Liver (tissue), 9 donors: Measurements from ENCODE around the gene RPTN. TPM values are rescaled to one million over a fixed set of nuclear protein-coding genes. Genes with fewer than 3 reads are reported as not detected.

Experiments
- DNase-seq: peaks from one replicate; pipeline ENCODE4 v3.0.0-alpha.2; 2017; ENCODE audit warnings: low spot score
- H3K27ac ChIP-seq, 2 donors: one replicate each; pipeline ENCODE4 v1.7.0; 2013; ENCODE audit warnings: inconsistent platforms in 2 of 2, low read length in 2 of 2, control low read depth in 1 of 2, low read depth in 1 of 2, mild to moderate bottlenecking in 1 of 2
- H3K27me3 ChIP-seq, 4 donors: one replicate each; pipeline versions ENCODE4 v1.6.1 to v1.7.0; 2013; ENCODE audit warnings: low read length in 3 of 4, inconsistent platforms in 1 of 4, mild to moderate bottlenecking in 1 of 4, moderate library complexity in 1 of 4; ENCODE audit not compliant: control insufficient read depth in 4 of 4, insufficient read depth in 4 of 4
- H3K36me3 ChIP-seq, 4 donors: one replicate each; pipeline versions ENCODE4 v1.6.1 to v1.7.0; 2013; ENCODE audit warnings: low read length in 3 of 4, mild to moderate bottlenecking in 3 of 4, low read depth in 1 of 4, moderate library complexity in 1 of 4; ENCODE audit not compliant: control insufficient read depth in 4 of 4, insufficient read depth in 3 of 4
- H3K4me1 ChIP-seq, 4 donors: one replicate each; pipeline versions ENCODE4 v1.6.1 to v1.7.0; 2013; ENCODE audit warnings: low read length in 3 of 4, mild to moderate bottlenecking in 3 of 4, moderate library complexity in 1 of 4; ENCODE audit not compliant: control insufficient read depth in 4 of 4, insufficient read depth in 4 of 4
- H3K4me3 ChIP-seq, 3 donors: one replicate each; pipeline versions ENCODE4 v1.6.1 to v1.7.0; 2013; ENCODE audit warnings: low read length in 3 of 3, control low read depth in 1 of 3, low read depth in 1 of 3, mild to moderate bottlenecking in 1 of 3
- H3K9ac ChIP-seq, 2 donors: one replicate each; pipeline ENCODE4 v1.7.0; 2013; ENCODE audit warnings: low read length in 2 of 2, mild to moderate bottlenecking in 2 of 2, moderate library complexity in 2 of 2, control low read depth in 1 of 2, low read depth in 1 of 2
- H3K9me3 ChIP-seq, 4 donors: one replicate each; pipeline versions ENCODE4 v1.6.1 to v1.7.0; 2013; ENCODE audit warnings: low read length in 3 of 4; ENCODE audit not compliant: control insufficient read depth in 4 of 4
- EGR1 ChIP-seq, 2 donors: IDR thresholded peaks; 2 replicates each; pipeline ENCODE4 v1.6.1; 2016 to 2018; ENCODE audit warnings: antibody characterized with exemption in 2 of 2, low read depth in 2 of 2
- FOXA1 ChIP-seq: IDR thresholded peaks from 2 replicates; pipeline ENCODE4 v1.6.1; 2016; ENCODE audit warnings: antibody characterized with exemption
- FOXA2 ChIP-seq: IDR thresholded peaks from 2 replicates; pipeline ENCODE4 v1.6.1; 2016; ENCODE audit warnings: antibody characterized with exemption
- GABPA ChIP-seq, 2 donors: IDR thresholded peaks in 1 of 2; conservative IDR thresholded peaks in 1 of 2; 2 replicates each; pipeline ENCODE4 v1.6.1; 2016; ENCODE audit warnings: antibody characterized with exemption in 2 of 2, mild to moderate bottlenecking in 1 of 2, moderate library complexity in 1 of 2
- HNF4A ChIP-seq, 2 donors: conservative IDR thresholded peaks; 2 replicates each; pipeline ENCODE4 v1.6.1; 2016; ENCODE audit warnings: antibody characterized with exemption in 2 of 2, mild to moderate bottlenecking in 2 of 2
- HNF4G ChIP-seq: IDR thresholded peaks from 2 replicates; pipeline ENCODE4 v1.6.1; 2016; ENCODE audit warnings: antibody characterized with exemption
- JUND ChIP-seq, 2 donors: IDR thresholded peaks; 2 replicates each; pipeline ENCODE4 v1.6.1; 2016; ENCODE audit warnings: antibody characterized with exemption in 2 of 2
- NR2F2 ChIP-seq: IDR thresholded peaks from 2 replicates; pipeline ENCODE4 v1.6.1; 2016; ENCODE audit warnings: antibody characterized with exemption
- RAD21 ChIP-seq, 2 donors: IDR thresholded peaks; 2 replicates each; pipeline ENCODE4 v1.6.1; 2016; ENCODE audit warnings: antibody characterized with exemption in 2 of 2, mild to moderate bottlenecking in 2 of 2
- RXRA ChIP-seq, 2 donors: IDR thresholded peaks; 2 replicates each; pipeline ENCODE4 v1.6.1; 2017 to 2018; ENCODE audit warnings: antibody characterized with exemption in 2 of 2, mild to moderate bottlenecking in 1 of 2
- SP1 ChIP-seq: IDR thresholded peaks from 2 replicates; pipeline ENCODE4 v1.6.1; 2018; ENCODE audit warnings: antibody characterized with exemption, mild to moderate bottlenecking
- TAF1 ChIP-seq: conservative IDR thresholded peaks from 2 replicates; pipeline ENCODE4 v1.6.1; 2016; ENCODE audit warnings: antibody characterized with exemption, mild to moderate bottlenecking
- YY1 ChIP-seq: IDR thresholded peaks from 2 replicates; pipeline ENCODE4 v1.6.1; 2016; ENCODE audit warnings: antibody characterized with exemption, mild to moderate bottlenecking
- WGBS: extraction: QIAGEN DNeasy Blood & Tissue Kit; methylation state at CpG from one replicate; pipeline ENCODE4 v1.1.7; 2013; 5-methylcytosine and 5-hydroxymethylcytosine counted together
- polyA plus RNA-seq, 2 donors: library from polyadenylated mRNA; stranded (reverse) in 1 of 2; unstranded in 1 of 2; fragments of 200-250 nt in 1 of 2; fragments of >200 nt in 1 of 2; fragmentation: Nextera tagmentation in 1 of 2; extraction: Ambion mirVana in 1 of 2; gene quantifications; one replicate each; pipeline versions ENCODE4 v1.2.1 to v1.2.3, GENCODE V29; 2013 to 2015
- total RNA-seq, 2 donors: library from RNA; depleted of rRNA; stranded (reverse); fragments of >200 nt; gene quantifications; one replicate each; pipeline ENCODE4 v1.2.3, GENCODE V29; 2014
- TF ChIP-seq, protein P1 (sequence below): fragments of 150-350 bp; IDR thresholded peaks from 2 replicates; pipeline ENCODE4 v1.5.1; 2017; ENCODE audit warnings: improper control_type of control experiment, low read depth, low read length; ENCODE audit not compliant: missing input control
- TF ChIP-seq, protein P2 (sequence below): IDR thresholded peaks from 2 replicates; pipeline ENCODE4 v1.6.1; 2016; ENCODE audit warnings: antibody characterized with exemption
- TF ChIP-seq, protein P3 (sequence below): IDR thresholded peaks from 2 replicates; pipeline ENCODE4 v1.6.1; 2016; ENCODE audit warnings: antibody characterized with exemption, mild to moderate bottlenecking
- TF ChIP-seq, protein P4 (sequence below): IDR thresholded peaks from 2 replicates; pipeline ENCODE4 v1.6.1; 2016; ENCODE audit warnings: antibody characterized with exemption
- TF ChIP-seq, protein P5 (sequence below): IDR thresholded peaks from 2 replicates; pipeline ENCODE4 v1.6.1; 2016; ENCODE audit warnings: antibody characterized with exemption
- donor health status: healthy.
- donor health status: healthy.
- donor health status: healthy.
- donor health status: healthy.
- donor health status: healthy.

The RPTN gene
- total and polyA plus RNA-seq, 4 donors, result not detected

DNA sequence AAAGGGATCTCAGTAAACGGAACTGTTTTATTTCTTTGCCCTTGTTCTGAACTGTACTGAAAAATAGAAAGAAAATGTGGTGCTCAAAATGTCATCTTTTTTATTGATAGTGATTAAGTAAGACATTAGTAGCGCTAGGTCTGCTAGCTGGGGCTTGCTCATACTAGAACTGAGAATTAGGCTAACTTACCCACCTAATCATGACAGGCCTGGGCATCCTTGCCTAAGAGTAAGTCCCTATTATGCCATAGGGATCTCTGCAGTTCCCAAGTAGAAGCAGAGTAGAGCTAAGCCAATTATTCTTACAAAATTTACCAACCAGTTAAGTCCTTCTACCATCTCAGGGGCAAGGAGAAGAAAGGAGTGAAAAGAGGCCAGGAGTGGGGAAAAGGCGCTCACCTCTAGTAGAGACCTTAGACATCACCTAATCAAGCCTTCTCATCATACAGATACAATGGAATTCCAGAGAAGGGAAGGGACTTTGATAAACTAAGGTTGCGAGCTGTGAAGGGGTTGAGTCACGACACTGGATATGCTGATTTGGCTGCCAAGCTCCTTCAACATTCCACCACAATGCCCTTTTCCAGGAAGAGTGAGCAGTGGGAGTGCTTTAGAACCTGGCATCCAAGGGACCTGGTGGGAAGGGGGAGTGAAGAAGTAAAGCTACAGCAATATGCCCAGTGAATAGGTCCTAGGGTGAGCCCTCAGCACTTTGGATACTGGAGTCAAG is 27.7 kb upstream of the RPTN start:
- Histone ChIP-seq H3K4me3 (no peak overlapping the region), H3K27ac (no peak overlapping the region), H3K9ac (no peak overlapping the region), H3K36me3 (no peaks in the 10 kb centered on the region), H3K4me1 (peaks cover 0 to 22% (median 19%) of the 10 kb centered on the region in 4 donors), H3K27me3 (no peaks in the 10 kb centered on the region), H3K9me3 (no peaks in the 10 kb centered on the region)
- no peak for TF ChIP-seq HNF4G
- TF ChIP-seq RXRA (IDR thresholded peaks at IDR 0.05), result no peak
- TF ChIP-seq, protein P1, sequence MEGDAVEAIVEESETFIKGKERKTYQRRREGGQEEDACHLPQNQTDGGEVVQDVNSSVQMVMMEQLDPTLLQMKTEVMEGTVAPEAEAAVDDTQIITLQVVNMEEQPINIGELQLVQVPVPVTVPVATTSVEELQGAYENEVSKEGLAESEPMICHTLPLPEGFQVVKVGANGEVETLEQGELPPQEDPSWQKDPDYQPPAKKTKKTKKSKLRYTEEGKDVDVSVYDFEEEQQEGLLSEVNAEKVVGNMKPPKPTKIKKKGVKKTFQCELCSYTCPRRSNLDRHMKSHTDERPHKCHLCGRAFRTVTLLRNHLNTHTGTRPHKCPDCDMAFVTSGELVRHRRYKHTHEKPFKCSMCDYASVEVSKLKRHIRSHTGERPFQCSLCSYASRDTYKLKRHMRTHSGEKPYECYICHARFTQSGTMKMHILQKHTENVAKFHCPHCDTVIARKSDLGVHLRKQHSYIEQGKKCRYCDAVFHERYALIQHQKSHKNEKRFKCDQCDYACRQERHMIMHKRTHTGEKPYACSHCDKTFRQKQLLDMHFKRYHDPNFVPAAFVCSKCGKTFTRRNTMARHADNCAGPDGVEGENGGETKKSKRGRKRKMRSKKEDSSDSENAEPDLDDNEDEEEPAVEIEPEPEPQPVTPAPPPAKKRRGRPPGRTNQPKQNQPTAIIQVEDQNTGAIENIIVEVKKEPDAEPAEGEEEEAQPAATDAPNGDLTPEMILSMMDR, result no peak
- TF ChIP-seq RAD21 (IDR thresholded peaks at IDR 0.05), result no peak
- TF ChIP-seq, protein P2, sequence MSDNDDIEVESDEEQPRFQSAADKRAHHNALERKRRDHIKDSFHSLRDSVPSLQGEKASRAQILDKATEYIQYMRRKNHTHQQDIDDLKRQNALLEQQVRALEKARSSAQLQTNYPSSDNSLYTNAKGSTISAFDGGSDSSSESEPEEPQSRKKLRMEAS, result no peak
- no peak for TF ChIP-seq FOXA1
- TF ChIP-seq, protein P3, sequence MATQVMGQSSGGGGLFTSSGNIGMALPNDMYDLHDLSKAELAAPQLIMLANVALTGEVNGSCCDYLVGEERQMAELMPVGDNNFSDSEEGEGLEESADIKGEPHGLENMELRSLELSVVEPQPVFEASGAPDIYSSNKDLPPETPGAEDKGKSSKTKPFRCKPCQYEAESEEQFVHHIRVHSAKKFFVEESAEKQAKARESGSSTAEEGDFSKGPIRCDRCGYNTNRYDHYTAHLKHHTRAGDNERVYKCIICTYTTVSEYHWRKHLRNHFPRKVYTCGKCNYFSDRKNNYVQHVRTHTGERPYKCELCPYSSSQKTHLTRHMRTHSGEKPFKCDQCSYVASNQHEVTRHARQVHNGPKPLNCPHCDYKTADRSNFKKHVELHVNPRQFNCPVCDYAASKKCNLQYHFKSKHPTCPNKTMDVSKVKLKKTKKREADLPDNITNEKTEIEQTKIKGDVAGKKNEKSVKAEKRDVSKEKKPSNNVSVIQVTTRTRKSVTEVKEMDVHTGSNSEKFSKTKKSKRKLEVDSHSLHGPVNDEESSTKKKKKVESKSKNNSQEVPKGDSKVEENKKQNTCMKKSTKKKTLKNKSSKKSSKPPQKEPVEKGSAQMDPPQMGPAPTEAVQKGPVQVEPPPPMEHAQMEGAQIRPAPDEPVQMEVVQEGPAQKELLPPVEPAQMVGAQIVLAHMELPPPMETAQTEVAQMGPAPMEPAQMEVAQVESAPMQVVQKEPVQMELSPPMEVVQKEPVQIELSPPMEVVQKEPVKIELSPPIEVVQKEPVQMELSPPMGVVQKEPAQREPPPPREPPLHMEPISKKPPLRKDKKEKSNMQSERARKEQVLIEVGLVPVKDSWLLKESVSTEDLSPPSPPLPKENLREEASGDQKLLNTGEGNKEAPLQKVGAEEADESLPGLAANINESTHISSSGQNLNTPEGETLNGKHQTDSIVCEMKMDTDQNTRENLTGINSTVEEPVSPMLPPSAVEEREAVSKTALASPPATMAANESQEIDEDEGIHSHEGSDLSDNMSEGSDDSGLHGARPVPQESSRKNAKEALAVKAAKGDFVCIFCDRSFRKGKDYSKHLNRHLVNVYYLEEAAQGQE, result no peak
- no peak for TF ChIP-seq YY1
- TF ChIP-seq, protein P4, sequence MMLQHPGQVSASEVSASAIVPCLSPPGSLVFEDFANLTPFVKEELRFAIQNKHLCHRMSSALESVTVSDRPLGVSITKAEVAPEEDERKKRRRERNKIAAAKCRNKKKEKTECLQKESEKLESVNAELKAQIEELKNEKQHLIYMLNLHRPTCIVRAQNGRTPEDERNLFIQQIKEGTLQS, result no peak
- WGBS, result 89% methylated on average over 5 of the region's 5 CpGs
- no peak for DNase-seq

DNA sequence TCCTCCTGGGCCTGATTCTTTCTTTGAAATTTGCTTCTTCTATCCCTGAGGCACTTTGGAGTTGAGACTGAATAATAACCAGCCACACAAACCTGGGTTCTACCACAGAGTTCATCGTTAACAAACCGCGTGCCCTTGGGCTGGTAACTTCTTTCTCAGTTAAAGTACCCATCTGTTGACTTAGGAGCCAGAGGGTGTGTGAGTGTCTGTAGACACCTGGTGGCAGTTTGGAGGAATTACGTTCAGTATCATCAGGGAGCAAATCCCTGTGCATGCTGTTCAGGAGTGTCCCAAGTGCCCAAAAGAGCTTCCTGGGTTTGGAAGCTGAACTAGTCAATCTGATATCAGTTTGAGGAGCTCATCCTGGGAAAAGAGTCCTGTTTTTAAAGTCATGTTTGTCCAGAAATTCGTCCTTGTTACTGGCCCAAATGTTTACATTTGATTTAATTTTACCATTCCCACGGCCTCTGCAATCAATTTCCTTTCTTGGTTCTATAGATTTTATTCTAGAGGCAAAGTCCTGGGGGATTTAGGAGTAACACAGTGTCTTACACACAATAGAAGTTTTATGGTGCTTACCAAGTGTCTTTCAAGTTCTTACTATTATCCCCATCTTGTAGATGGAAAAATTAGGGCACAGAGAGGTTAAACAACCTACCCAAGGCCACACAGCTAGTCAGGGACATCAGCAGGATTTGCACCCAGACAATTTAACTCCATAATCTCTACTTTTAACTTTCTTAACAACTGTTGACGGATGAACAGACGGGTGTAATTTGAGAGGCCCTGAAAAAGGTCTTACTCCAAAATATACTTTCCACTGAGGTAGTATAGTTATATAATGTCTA is 26.7 kb upstream of the RPTN start:
- H3K4me3 ChIP-seq, result no peak overlapping the region
- no peak for DNase-seq
- TF ChIP-seq TAF1 (no peak), SP1 (no peak), EGR1 (IDR thresholded peaks at IDR 0.05; ENCODE audit: low read depth in 2 of 2) (no peak), FOXA2 (peak; percentile 78), YY1 (no peak), FOXA1 (peak; percentile 11), HNF4A (conservative IDR thresholded peaks at IDR 0.05) (no peak), NR2F2 (no peak), RXRA (IDR thresholded peaks at IDR 0.05) (no peak), JUND (IDR thresholded peaks at IDR 0.05) (no peak), GABPA (IDR thresholded peaks at IDR 0.05 in 1 of 2, conservative IDR thresholded peaks at IDR 0.05 in 1 of 2) (no peak), RAD21 (IDR thresholded peaks at IDR 0.05) (peak; percentile 88 to 92)
- TF ChIP-seq, protein P5, sequence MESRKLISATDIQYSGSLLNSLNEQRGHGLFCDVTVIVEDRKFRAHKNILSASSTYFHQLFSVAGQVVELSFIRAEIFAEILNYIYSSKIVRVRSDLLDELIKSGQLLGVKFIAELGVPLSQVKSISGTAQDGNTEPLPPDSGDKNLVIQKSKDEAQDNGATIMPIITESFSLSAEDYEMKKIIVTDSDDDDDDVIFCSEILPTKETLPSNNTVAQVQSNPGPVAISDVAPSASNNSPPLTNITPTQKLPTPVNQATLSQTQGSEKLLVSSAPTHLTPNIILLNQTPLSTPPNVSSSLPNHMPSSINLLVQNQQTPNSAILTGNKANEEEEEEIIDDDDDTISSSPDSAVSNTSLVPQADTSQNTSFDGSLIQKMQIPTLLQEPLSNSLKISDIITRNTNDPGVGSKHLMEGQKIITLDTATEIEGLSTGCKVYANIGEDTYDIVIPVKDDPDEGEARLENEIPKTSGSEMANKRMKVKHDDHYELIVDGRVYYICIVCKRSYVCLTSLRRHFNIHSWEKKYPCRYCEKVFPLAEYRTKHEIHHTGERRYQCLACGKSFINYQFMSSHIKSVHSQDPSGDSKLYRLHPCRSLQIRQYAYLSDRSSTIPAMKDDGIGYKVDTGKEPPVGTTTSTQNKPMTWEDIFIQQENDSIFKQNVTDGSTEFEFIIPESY, result no peak
- TF ChIP-seq, protein P2, result no peak
- TF ChIP-seq, protein P4, result no peak

More for the DNA sequence above, 26.7 kb upstream of the RPTN start:
- Histone ChIP-seq H3K4me1 (peaks cover 0 to 13% (median 12%) of the 10 kb centered on the region in 4 donors), H3K27ac (no peak overlapping the region), H3K27me3 (no peaks in the 10 kb centered on the region), H3K9me3 (no peaks in the 10 kb centered on the region), H3K9ac (no peak overlapping the region), H3K36me3 (no peaks in the 10 kb centered on the region)
- WGBS, result 33% methylated on average over 8 of the region's 8 CpGs
